KOPT-K1 (cell line): Measurements from ENCODE around the gene RNF2.

Source experiments
- H3K27ac ChIP-seq: fragments of 200-600 bp; sonication (generic); 2 replicates; pipeline ENCODE4 v1.5.1; 2016; ENCODE audit warnings: antibody characterized with exemption, mild to moderate bottlenecking, low read depth, low read length; ENCODE audit not compliant: poor library complexity, severe bottlenecking
- H3K36me3 ChIP-seq: fragments of 200-600 bp; sonication (generic); 2 replicates; pipeline ENCODE4 v1.5.1; 2017; ENCODE audit warnings: antibody characterized with exemption, mild to moderate bottlenecking, low read length, moderate library complexity; ENCODE audit not compliant: insufficient read depth
- H3K9me3 ChIP-seq: fragments of 200-600 bp; sonication (generic); 2 replicates; pipeline ENCODE4 v1.5.1; 2017; ENCODE audit warnings: antibody characterized with exemption, low read length, mild to moderate bottlenecking; ENCODE audit not compliant: insufficient read depth, poor library complexity, severe bottlenecking

Gene RNF2

GRCh38 chr1:185040408-185040735 lies 5.0 kb upstream of the RNF2 start:
- no peaks in the 10 kb centered on the region for H3K36me3 ChIP-seq
- no peak overlapping the region for H3K27ac ChIP-seq
- H3K9me3 ChIP-seq = no peaks in the 10 kb centered on the region

- H3K9me3 ChIP-seq = no peaks in the 10 kb centered on the region
- no peaks in the 10 kb centered on the region for H3K36me3 ChIP-seq
- no peak overlapping the region for H3K27ac ChIP-seq
Observed at GRCh38 chr1:185041742-185042141, 3.6 kb upstream of the RNF2 start.

GRCh38 chr1:185042737-185043136 lies 2.6 kb upstream of the RNF2 start:
- no peaks in the 10 kb centered on the region for H3K9me3 ChIP-seq
- H3K36me3 ChIP-seq = no peaks in the 10 kb centered on the region
- H3K27ac ChIP-seq = no peak overlapping the region

- H3K27ac ChIP-seq = no peak overlapping the region
- no peaks in the 10 kb centered on the region for H3K9me3 ChIP-seq
- H3K36me3 ChIP-seq = no peaks in the 10 kb centered on the region
Observed at GRCh38 chr1:185044387-185044786, 971 bp upstream of the RNF2 start.

GRCh38 chr1:185045814-185046492 lies 595 bp downstream of the RNF2 start:
- no peaks in the 10 kb centered on the region for H3K9me3 ChIP-seq
- H3K36me3 ChIP-seq = no peaks in the 10 kb centered on the region
- H3K27ac ChIP-seq = peak overlapping the region; percentile 71

GRCh38 chr1:185046668-185047067 lies 1.3 kb downstream of the RNF2 start:
- H3K36me3 ChIP-seq = no peaks in the 10 kb centered on the region
- no peaks in the 10 kb centered on the region for H3K9me3 ChIP-seq
- peak overlapping the region; percentile 71 for H3K27ac ChIP-seq

GRCh38 chr1:185049670-185050069 lies 4.3 kb downstream of the RNF2 start:
- Histone ChIP-seq H3K9me3 (no peaks in the 10 kb centered on the region), H3K27ac (no peak overlapping the region), H3K36me3 (no peaks in the 10 kb centered on the region)

- H3K36me3 ChIP-seq = no peaks in the 10 kb centered on the region
- H3K27ac ChIP-seq = no peak overlapping the region
- no peaks in the 10 kb centered on the region for H3K9me3 ChIP-seq
Observed at GRCh38 chr1:185050823-185051451, 5.6 kb downstream of the RNF2 start.

- H3K36me3 ChIP-seq = no peaks in the 10 kb centered on the region
- H3K27ac ChIP-seq = no peak overlapping the region
- H3K9me3 ChIP-seq = no peaks in the 10 kb centered on the region
Observed at GRCh38 chr1:185053204-185053603, 7.8 kb downstream of the RNF2 start.

- Histone ChIP-seq H3K27ac (no peak overlapping the region), H3K36me3 (no peaks in the 10 kb centered on the region), H3K9me3 (no peaks in the 10 kb centered on the region)
Observed at GRCh38 chr1:185054365-185055060, 9.2 kb downstream of the RNF2 start.

GRCh38 chr1:185058110-185058509 lies 12.8 kb downstream of the RNF2 start:
- Histone ChIP-seq H3K27ac (no peak overlapping the region), H3K36me3 (no peaks in the 10 kb centered on the region), H3K9me3 (peaks cover 6% of the 10 kb centered on the region)

GRCh38 chr1:185058876-185059275 lies 13.5 kb downstream of the RNF2 start:
- Histone ChIP-seq H3K36me3 (no peaks in the 10 kb centered on the region), H3K9me3 (peaks cover 14% of the 10 kb centered on the region), H3K27ac (no peak overlapping the region)

GRCh38 chr1:185059950-185060571 lies 14.7 kb downstream of the RNF2 start:
- Histone ChIP-seq H3K9me3 (peaks cover 25% of the 10 kb centered on the region), H3K36me3 (no peaks in the 10 kb centered on the region), H3K27ac (no peak overlapping the region)

- H3K27ac ChIP-seq = no peak overlapping the region
Observed at GRCh38 chr1:185062710-185063370, 17.5 kb downstream of the RNF2 start.

GRCh38 chr1:185063719-185064118 lies 18.4 kb downstream of the RNF2 start:
- Histone ChIP-seq H3K27ac (no peak overlapping the region), H3K9me3 (peaks cover 25% of the 10 kb centered on the region), H3K36me3 (0 out of 2 replicates have a peak, but pooled peaks cover 6% of the 10 kb centered on the region)

More at GRCh38 chr1:185062710-185063370, 17.5 kb downstream of the RNF2 start:
- Histone ChIP-seq H3K9me3 (peaks cover 25% of the 10 kb centered on the region), H3K36me3 (0 out of 2 replicates have a peak, but pooled peaks cover 6% of the 10 kb centered on the region)
